8988T (cell line): ENCODE results near the gene BCAS1.

Experiments
- DNase-seq: peaks from one replicate; pipeline ENCODE4 v3.0.0; 2011

The BCAS1 gene

GRCh38 chr20:53917145-53918019 is 153.0 kb downstream of the BCAS1 start:
- no peak for DNase-seq

DNA sequence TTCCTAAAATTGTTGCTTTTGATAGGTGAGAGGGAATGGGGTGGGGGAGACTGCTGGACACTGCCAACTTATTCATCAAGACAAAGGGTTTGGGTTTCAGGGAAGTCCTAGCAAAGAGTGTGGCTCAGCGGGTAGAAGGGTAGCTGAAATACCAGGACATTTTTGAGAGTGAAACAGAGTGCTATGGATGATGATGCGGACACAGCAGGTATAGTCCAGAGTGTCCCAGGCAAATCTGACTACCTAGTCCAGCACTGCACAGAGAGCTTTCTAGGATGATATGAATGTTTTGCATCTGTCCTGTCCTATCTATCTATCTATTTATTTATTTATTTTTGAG is 154.3 kb downstream of the BCAS1 start:
- DNase-seq: no peak

- peak; percentile 92 for DNase-seq
These were observed 154.8 kb downstream of the BCAS1 start for GRCh38 chr20:53915446-53916172.

GRCh38 chr20:53914781-53915445 is 155.5 kb downstream of the BCAS1 start:
- DNase-seq: no peak

GRCh38 chr20:53914091-53914780 is 156.2 kb downstream of the BCAS1 start:
- no peak for DNase-seq

DNA sequence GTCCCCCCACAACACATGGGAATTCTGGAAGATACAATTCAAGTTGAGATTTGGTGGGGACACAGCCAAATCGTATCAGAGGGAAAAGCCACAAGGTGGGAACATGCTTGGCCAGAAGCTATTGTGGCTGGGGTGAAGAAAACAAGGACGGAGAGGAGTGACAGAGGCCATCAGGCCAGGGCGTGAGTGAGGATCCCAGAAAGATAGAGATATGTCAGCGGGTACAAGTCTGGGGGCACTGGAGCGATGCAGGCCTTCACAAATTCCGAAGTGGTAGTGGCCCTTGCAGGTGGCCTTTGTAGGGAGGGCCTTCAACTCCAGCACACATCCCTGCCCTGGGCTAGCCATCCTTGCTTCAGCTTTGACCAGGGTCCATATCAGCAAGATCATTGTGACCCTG is 159.1 kb downstream of the BCAS1 start:
- no peak for DNase-seq

DNA sequence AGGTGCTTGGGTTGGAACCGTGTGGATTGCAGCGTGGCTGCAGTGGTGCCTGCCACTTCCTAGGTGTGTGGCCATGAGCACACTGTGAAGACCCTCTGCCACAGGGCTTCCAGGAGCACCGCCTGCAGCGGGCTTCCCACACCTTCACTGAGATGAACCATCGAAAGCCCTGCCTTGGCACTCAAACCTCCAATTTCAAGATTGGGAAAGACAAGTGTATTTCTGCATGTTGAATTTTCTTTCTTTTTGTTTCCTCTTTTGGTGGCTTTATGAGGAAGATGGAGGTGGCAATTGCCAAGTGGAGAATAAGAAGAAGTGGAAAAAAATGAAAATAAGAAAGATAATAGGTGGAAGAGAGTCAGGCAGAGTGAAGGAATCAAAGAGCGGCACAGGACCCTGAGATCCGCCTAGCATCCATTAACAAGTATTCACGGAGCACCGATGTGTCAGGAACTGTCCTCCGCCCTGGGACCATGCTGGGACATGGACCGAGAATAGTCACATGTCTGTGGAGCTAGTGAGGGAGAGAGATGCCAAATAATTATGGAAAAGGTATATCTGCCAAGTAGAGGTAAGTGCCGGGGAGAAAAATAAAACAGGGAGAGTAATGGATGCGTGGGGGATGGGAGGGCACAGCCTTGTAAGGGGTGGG is 159.9 kb downstream of the BCAS1 start:
- DNase-seq: no peak

- no peak for DNase-seq
These were observed 162.2 kb downstream of the BCAS1 start for GRCh38 chr20:53907968-53908751.

DNA sequence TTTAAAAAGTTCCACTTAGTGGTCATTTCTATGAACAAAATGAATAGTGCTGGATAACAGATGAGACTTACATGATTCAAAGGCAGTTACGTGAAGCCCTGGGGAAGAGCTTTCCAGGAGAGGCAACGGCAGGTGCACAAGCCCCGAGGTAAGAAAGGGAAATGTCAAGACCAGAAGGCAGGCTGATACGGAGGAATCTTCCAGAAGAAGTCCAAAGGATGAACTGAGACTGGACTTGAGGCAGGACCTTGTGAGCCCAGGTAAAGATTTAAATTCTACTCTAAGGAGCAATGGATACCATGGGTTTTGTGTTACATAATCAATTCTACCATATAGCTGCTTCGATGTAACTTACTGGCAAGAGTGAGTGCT is 164.6 kb downstream of the BCAS1 start:
- no peak for DNase-seq

GRCh38 chr20:53905019-53905819 is 165.2 kb downstream of the BCAS1 start:
- DNase-seq: no peak

DNA sequence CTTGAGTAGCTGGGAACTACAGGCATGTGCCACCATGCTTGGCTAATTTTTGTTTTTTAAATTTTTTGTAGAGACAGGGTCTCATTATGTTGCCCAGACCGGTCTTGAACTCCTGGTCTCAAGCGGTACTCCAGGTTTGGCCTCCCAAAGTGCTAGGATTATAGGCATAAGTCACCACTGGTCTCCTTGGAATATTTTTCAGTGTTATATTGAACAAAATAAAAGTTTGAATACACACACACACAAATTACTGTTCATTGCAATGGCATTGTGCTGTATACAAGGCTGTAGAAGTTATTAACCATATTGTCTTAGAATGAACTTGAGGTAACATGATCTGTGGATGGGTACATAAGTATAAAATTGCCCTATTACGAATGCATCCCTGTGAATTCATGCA is 166.1 kb downstream of the BCAS1 start:
- DNase-seq: no peak

GRCh38 chr20:53903652-53903987 is 166.8 kb downstream of the BCAS1 start:
- no peak for DNase-seq

DNA sequence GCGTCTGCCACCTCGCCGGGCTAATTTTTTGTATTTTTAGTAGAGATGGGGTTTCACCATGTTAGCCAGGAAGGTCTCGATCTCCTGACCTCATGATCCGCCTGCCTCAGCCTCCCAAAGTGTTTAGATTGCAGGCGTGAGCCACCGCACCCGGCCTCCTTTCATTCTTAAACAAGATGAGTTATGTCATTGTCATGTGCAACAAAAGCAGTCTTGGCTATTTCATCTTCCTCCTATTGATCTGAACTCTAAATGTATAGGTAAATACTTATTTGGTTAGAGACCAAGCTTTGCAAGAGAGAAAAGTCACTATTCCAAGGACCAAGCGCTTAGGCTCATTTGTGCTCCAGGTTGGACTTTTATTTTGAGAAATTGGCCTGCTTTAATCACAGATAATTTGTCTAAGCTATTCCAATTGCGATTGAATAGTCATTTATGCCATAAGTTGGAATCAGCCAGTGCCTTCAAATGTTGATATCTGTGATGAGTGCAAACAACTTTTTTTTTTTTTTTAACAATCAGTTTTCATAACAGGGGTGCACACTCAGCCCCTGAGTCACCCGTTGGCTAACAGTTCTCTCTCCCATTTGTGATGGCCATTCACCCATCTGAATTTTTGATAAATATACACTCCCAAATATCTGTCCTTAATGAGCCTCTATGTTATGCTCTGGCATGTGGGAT is 167.3 kb downstream of the BCAS1 start:
- DNase-seq: no peak

GRCh38 chr20:53901497-53902096 is 168.8 kb downstream of the BCAS1 start:
- DNase-seq: no peak

DNA sequence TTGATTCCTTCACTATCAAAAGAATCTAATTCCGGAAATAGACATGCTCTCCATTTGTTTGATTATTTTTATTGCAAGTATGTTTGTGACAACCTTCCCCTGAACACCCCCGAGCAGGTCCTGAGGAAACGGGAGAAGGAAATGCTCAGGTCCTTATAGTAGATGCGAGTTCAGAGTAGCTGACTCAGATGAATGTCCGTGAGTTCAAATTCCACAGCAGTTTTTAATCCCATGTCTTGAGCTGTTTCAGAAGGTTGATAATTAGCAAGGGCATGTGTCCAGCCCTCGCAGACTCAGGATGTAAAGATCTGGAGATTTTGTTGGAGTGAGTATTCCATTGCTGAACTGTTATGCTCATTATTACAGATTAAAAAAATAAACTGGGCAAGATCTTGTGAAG is 169.3 kb downstream of the BCAS1 start:
- no peak for DNase-seq

DNA sequence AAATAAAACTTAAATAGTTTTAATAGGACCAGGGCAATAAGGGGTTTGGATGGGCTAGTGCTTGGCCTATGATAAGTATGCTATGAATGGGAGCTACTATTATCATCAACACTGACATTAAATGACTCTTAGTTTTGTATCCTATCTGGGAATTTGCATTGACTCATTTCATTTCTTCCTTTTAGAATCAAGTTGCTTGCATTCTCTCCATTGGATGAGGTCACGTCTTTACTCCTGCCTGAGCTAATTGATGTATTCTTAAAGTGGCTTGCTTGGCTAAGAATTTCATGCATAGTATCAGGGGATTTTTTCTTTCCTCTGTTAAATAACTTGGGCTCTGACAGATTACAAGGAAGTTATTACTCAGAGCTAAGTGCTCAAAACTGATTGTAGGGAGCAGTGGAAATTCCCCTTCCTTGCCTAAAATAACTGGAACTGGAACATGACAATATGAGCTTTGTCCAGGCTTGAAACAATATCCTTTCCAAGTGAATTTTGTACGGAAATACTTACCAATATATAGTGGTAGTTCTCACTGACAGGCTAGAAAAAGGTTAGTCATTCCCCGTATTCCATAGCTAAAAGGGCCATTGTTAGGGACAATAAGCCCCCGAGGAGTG is 169.9 kb downstream of the BCAS1 start:
- no peak for DNase-seq

DNA sequence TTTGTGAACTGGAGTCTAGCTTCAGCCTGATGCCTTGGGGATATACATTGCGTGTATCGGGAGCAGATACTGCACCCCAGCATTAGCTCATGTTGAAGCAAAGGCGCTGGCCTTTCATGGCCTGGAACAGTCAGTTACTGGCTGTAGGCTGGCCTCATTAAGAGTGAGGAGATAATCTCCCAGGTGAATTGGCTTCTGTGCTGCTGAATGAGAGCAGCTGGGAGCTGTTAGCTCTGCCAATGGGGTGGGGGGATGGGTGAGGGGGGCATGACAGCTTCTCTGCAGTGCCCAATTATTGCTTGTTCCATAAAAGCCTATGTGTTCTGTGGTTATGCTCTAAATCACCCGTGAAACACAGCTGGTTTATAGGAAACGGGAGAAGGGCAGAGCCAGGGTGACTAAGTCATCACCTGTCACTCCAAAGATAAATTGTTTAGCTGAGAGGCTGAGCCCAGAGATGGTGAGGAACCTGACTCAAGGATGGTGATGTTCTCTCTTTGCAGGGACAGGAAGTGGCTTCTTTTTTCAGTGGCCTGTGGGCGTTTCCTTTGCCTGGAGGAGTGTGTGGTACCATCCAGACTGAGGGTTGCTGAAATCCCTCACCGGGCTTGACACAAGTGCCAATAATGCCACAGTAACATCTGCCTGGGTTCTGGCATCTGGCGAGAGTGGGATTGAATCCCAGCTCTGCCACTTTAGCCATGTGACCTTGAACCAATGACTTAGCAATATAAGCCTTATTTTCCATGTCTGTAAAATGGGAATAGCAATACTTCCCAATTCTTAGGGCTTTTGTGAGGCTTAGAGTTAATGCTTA is 170.8 kb downstream of the BCAS1 start:
- no peak for DNase-seq

GRCh38 chr20:53898556-53898931 is 171.8 kb downstream of the BCAS1 start:
- DNase-seq: no peak
